BE2C (cell line): Measurements from ENCODE around the gene SSPN.

ENCODE experiments used
- DNase-seq: peaks from one replicate; pipeline ENCODE4 v3.0.0-alpha.2; 2020
- H3K27me3 ChIP-seq: fragments of 250-450 bp; sonication (Bioruptor Pico); 2 replicates; pipeline ENCODE4 v1.5.1; 2020; ENCODE audit warnings: mild to moderate bottlenecking
- H3K36me3 ChIP-seq: fragments of 250-450 bp; sonication (Bioruptor Pico); 2 replicates; pipeline ENCODE4 v1.5.1; 2020; ENCODE audit warnings: mild to moderate bottlenecking
- H3K4me1 ChIP-seq: fragments of 250-450 bp; sonication (Bioruptor Pico); 2 replicates; pipeline ENCODE4 v1.5.1; 2020
- H3K4me3 ChIP-seq: 2 replicates; pipeline ENCODE4 v1.5.1; 2011; ENCODE audit warnings: low read depth, low read length
- H3K9me3 ChIP-seq: fragments of 250-450 bp; sonication (Bioruptor Pico); 2 replicates; pipeline ENCODE4 v1.5.1; 2020
- TF ChIP-seq, protein P1 (sequence below): IDR thresholded peaks from 2 replicates; pipeline ENCODE4 v1.5.1; 2012; ENCODE audit warnings: mild to moderate bottlenecking, low read depth, low read length

The SSPN gene

DNA sequence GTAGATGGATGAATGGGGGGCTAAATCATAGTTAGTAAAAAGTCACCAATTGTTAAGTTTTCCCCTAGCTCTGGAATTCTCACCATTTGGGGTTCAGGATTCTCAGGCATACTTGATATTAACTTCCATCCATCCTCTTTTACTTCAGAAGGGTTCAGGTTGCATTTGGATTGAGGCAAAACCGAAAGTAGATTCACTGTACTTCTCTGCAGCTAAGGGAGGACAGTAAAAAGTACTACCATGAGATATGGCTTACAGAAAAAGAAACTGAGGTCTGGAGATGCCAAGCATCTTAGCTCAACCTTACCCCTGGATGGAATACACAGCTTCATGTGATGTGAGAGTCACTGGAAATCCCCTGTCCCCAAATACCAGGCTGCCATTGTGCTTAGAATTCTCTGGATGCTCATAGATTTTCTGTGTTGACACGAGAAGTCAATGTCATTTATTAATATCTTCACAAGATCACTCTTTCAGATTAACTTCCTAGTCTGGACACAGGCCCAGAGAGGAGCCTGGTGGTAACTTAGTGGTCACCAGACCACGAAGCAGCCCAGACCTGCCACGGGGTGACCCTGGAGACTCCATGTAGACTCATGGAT, 87.1 kb downstream of the SSPN start:
- TF ChIP-seq, protein P1, sequence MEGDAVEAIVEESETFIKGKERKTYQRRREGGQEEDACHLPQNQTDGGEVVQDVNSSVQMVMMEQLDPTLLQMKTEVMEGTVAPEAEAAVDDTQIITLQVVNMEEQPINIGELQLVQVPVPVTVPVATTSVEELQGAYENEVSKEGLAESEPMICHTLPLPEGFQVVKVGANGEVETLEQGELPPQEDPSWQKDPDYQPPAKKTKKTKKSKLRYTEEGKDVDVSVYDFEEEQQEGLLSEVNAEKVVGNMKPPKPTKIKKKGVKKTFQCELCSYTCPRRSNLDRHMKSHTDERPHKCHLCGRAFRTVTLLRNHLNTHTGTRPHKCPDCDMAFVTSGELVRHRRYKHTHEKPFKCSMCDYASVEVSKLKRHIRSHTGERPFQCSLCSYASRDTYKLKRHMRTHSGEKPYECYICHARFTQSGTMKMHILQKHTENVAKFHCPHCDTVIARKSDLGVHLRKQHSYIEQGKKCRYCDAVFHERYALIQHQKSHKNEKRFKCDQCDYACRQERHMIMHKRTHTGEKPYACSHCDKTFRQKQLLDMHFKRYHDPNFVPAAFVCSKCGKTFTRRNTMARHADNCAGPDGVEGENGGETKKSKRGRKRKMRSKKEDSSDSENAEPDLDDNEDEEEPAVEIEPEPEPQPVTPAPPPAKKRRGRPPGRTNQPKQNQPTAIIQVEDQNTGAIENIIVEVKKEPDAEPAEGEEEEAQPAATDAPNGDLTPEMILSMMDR, result no peak
- H3K36me3 ChIP-seq, result no peaks in the 10 kb centered on the region

DNA sequence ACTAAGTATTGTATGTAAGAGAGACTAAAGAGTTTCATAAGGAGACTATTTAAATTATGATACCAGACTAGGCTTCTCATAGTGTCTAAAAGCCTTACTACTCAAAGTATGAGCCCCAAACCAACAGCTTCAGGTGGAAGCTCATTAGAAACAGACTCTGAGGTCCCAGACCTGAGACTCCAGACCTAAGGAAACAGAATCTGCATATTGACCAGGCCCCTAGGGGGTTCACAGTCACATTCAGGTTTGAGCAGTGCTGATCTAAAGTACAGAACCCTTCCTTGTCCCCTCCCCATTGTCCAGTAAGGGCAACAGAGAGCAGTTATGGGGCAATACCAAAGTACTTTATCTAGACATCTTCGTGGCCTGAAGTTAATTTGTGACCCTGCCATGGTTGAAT, 87.7 kb downstream of the SSPN start:
- Histone ChIP-seq H3K4me1 (no peaks in the 10 kb centered on the region), H3K9me3 (no peaks in the 10 kb centered on the region), H3K36me3 (no peaks in the 10 kb centered on the region), H3K4me3 (no peak overlapping the region), H3K27me3 (no peaks in the 10 kb centered on the region)
- TF ChIP-seq, protein P1, result no peak
- DNase-seq, result no peak

More for the DNA sequence above, 87.1 kb downstream of the SSPN start:
- Histone ChIP-seq H3K4me3 (no peak overlapping the region), H3K27me3 (no peaks in the 10 kb centered on the region), H3K9me3 (no peaks in the 10 kb centered on the region), H3K4me1 (no peaks in the 10 kb centered on the region)
- no peak for DNase-seq

DNA sequence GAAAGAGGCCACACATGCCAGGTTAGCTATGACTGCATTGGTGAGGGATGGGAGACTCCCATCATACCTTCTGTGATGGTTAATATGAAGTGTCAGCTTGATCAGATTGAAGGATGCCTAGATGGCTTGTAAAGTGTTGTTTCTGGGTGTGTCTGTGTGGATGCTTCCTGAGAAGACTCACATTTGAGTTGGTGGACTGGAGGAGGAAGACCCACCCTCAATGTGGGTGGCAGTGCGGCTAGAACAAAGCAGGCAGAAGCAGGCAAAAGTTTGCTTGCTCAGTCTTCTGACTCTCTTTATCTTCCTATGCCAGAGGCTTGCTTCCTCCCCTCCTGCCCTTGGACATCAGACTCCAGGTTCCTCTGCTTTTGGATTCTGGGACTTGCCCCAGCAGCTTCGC, 88.2 kb downstream of the SSPN start:
- Histone ChIP-seq H3K27me3 (no peaks in the 10 kb centered on the region), H3K36me3 (no peaks in the 10 kb centered on the region), H3K9me3 (no peaks in the 10 kb centered on the region), H3K4me3 (no peak overlapping the region), H3K4me1 (no peaks in the 10 kb centered on the region)
- TF ChIP-seq, protein P1, result no peak
- no peak for DNase-seq

DNA sequence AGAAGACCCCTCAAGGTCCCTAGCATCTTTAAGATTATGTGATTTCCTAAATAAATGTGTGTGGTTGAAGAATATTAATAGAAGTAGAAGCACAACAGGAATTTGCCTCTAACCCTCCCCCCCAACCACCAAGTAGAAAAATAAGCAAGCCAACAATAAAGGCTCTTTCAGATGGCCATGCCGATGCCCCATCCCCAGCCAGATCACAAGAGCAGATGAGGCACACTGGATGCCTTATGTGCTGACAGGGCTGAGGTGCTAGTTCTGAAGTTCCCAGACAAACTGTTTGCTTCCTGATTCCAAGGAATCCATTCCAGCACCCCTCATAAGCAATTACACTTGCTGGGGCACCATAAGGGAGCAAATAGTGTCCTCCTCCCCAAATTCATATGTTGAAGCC, 90.0 kb downstream of the SSPN start:
- TF ChIP-seq, protein P1, result no peak
- H3K4me3 ChIP-seq, result no peak overlapping the region
- H3K9me3 ChIP-seq, result no peaks in the 10 kb centered on the region
- no peaks in the 10 kb centered on the region for H3K36me3 ChIP-seq
- DNase-seq, result no peak
- H3K27me3 ChIP-seq, result no peaks in the 10 kb centered on the region
- H3K4me1 ChIP-seq, result no peaks in the 10 kb centered on the region

DNA sequence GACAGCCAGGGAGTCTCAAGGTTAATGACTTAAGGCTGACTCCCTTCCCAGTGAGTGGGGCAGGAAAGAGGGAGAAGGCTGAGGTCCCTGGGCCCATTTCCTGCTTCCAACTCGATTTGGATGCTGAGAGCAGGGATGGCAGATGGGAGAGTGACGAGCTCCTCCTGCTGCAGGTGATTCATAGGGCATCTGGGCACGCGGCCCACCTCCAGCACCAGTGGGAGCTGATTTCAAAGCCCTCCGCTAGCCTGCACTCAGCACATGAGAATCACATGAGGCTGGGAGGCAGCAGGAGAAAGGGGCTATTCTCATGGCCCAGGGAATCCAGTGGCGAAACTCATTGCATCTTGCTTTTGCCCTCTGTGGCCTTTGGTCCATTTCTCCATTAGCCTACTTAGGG, 90.8 kb downstream of the SSPN start:
- TF ChIP-seq, protein P1, result no peak
- H3K9me3 ChIP-seq, result no peaks in the 10 kb centered on the region
- H3K36me3 ChIP-seq, result no peaks in the 10 kb centered on the region
- DNase-seq, result no peak
- no peak overlapping the region for H3K4me3 ChIP-seq
- H3K27me3 ChIP-seq, result no peaks in the 10 kb centered on the region
- H3K4me1 ChIP-seq, result no peaks in the 10 kb centered on the region

DNA sequence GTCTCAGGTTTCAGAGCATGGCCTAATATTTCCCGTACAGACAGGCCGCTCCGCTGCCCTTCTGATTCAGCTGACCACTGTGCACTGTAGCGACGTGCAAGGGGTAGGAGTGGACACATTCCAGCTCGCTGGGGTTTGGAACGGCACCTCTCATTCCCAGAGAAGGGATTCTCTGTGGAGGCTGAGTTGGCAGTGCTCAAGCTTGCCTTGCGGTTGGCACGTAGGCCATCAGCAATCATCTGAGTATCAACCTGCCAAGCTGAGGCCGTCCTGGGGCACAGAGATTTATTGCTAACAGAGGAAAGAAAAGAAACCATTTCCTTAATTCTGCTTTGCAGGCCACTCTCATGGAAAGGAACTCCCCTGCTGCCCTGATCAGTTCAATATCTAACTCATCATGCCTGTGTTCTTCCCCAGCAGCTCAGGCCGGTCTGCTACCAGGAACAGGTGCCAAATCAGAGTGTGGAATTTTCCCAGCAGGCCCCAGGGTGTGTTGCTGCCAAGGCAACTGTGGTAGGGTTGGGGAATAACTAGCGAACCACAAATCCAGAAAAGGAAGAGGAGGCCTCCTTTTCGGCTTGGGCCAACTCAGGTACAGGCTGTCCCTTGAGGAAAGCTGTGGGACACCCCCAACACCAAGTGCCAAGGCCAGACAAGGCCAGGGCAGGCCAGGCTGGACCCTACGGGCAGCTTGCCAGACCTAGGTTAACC, 92.5 kb downstream of the SSPN start:
- DNase-seq, result no peak
- no peak overlapping the region for H3K4me3 ChIP-seq
- no peaks in the 10 kb centered on the region for H3K27me3 ChIP-seq
- H3K9me3 ChIP-seq, result no peaks in the 10 kb centered on the region
- H3K36me3 ChIP-seq, result no peaks in the 10 kb centered on the region
- no peaks in the 10 kb centered on the region for H3K4me1 ChIP-seq
- TF ChIP-seq, protein P1, result no peak
